Stimulated activated CD8-positive, alpha-beta memory T cell treated with anti-CD3 and anti-CD28 coated beads, Interleukin-15, amount 100 ng/mL, for 4 hours (primary cell): ENCODE results near the gene FTO.

ENCODE experiments used
- DNase-seq, 2 donors: peaks; one replicate each; pipeline ENCODE4 v3.0.0-alpha.2; 2020; ENCODE audit warnings: low read depth in 2 of 2

Gene FTO

DNA sequence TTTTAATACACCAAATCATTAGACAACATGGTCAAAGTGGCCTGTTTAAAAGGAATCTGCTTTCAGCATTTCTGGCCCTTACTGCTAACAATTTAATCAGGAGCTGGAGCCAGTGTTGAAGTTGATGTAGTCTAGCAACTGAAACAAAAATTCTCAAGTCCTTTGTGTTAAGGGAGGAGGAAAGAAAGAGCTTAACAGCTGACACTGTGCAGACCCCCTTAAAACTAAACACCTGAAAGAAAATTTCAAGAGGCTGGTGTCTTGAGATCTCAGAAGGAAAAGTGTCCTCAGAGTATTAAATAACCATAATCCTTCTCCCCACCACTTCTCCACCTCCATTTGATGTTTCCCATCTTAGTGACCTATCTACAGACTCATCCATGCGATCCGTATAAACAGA lies 232.1 kb downstream of the FTO start:
- DNase-seq: no peak

DNA sequence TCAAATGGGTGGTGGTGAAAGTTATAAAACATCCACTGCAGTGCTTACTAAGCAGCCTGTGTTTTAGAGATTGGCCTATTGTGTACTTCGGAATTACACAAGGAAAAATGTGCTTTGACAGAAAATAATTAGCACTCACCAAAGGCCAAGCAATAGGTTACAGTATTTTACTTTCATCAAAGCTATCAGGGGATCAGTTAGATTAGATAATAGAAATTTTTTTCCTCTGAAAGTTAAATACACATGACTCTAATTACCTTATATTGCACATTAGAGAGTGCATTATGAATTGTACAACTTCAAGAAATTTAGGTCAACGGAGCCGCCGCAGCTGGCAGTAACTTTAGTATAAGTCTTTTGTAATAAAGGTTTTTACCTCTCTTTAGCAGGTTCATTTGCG lies 232.6 kb downstream of the FTO start:
- DNase-seq: no peak

DNA sequence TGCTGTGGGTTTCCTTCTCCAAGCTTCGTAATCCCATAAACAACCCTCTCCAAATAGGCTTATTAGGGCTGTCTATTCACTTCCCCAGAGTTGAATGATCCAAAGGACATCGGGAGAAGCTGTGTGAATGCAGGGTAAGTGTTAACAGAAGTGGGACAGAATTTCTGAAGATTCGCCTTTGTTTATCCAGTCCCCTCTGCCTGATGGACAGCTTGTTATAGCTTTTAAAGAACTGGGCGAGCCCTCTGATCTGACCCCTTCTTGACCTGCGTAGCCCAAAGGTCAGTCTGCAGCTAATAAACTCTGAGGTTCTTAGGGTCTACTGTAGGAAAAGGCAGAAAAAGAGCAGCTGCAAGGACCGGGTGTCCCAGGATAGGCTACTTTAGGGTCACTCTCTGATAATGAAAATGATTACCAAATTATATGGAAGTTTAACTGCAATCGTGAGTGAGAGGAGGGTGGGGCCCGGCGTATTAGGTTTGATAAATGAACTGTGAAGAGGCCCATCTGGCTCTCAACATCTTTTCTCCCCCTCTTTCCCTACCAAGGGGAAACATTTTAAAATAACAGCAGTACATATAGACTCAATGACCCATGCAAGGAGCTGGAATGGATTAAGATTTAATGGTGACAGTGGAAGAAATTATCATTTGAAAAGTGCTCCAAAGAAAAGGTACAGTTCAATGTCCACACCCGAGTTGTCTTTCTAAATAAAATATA lies 233.4 kb downstream of the FTO start:
- no peak for DNase-seq

DNA sequence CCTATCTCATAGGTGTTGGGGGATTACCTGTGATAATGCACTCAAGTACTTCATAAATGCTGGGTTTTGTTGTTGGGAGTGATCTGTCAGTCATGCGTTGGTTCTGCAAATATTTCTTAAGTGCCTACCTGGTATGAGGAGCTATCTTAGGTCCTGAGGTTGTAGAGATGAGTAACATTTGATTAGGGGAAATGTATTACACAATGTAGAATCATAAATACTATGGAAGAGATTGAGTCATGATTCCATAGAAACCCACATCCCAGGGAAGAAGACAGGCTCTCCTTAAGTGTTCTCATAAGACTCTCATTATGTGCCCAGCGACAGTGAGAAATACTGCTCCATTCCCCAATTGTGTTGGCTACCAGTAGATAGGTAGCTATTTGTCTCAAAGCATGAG lies 240.1 kb downstream of the FTO start:
- DNase-seq: no peak

DNA sequence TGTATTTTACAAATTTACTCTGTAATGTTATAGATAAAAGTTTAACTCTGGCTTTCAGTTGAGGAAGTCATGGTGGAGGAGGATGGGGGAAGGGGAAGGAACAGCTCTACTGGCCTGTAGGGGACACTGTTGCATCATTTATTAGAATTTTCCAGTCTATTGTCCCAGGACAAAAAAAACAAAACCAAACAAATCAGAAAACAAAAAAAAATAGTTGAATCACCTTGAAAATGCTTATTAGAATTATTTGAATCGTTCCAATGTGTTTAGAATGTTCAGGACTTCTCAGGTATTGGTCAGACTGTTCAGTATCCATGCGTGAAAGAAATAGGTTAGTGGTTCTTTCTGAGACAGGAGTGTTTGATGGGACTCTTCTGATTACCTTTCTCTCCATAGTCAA lies 242.0 kb downstream of the FTO start:
- no peak for DNase-seq

DNA sequence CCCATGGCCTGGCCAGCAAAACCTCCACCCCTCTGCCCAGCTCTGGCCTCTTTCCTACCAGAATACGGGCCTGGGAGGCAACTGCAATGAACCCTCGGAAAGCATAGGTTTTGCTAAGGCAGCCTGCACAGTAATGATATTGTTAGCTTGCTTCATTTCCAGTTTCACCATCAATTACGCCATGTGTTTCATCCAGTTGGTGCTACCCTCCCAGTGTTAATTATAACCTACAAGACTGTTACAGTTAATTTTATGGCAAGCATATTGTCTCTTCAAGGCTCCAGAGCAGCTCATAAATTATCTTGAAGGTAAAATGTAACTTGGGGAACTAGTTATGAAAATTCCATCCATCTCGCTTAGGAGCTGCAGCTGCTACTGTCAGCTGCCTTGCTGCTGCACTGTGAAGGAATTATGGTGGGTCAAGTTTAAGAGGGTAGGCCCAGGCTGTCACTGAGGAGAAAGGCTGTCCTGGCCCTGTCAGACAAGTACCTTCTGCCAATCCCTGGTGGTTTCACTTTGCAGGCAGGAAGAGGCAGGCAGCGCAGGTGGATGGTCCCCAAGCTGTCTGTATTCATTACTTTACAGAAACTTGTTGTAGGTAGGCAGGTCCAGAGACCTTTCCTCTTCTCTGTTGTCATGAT lies 242.9 kb downstream of the FTO start:
- DNase-seq: no peak

DNA sequence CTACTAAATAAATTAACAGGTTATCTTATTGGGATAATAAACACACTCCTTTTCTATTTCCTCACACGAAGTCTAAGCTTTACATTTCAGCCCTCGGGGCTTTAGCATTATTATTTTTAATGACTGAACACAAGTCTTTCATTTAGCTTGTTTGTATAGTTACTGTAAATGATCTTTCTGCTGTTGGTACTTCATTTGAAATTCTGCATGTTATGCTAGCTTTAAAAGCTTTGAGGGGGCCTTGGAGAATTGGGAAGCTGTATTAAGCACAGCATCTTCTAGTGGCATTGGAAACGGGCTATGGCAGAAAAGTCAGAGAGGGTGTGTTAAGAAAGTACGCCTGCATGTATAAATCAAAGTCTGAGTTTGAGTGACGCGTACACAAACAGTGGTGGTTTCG lies 243.7 kb downstream of the FTO start:
- DNase-seq: no peak

DNA sequence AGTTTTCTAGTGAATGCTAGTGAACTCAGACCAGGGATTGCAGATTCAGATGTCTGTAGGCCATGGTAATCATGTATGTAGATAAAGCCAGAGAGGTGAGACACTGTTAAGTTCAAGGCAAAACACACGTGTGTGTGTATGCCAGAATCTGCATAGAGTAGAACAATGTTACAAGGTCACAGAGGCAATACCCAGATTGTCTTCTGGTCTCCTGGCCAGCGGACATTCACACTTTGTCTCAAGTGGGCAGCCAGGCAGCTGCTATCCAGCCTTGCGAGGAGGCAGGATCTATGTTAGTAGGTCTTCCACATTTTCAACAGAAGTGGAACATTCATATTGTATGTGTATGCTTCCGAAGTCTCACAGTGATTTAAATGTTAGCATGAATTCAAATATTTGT lies 244.4 kb downstream of the FTO start:
- no peak for DNase-seq

DNA sequence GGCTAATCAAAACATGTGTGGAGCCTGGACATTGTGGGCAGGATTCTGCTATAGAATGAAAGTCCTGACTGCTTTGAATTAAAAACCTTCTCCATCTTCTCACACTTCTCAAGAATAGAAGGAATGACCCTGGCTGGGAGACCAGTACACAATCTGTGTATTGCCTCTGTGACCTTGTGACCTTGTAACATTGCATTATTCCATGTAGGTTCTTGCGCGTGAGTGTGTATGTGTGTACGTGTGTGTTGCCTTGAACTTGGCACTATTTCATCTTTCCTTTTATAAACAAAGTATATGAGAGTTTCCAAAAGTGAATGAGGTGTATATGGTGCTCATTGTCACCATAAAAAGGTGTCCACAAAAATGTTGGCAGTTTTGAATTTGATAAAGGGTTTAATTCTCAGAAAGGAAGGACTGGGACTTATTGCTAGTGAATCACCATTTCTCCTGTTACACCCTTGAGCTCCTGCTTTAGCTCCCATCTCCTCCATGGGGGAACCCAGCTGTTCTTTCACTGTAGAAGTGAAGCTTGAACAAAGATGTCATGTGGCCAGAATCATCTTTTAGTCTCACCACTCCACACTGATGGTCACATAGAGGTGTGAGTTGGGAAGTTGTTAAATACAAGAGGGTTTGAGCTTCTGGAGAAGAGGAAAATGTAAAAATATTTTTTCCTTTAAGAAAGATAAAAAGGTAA lies 244.9 kb downstream of the FTO start:
- DNase-seq: no peak

DNA sequence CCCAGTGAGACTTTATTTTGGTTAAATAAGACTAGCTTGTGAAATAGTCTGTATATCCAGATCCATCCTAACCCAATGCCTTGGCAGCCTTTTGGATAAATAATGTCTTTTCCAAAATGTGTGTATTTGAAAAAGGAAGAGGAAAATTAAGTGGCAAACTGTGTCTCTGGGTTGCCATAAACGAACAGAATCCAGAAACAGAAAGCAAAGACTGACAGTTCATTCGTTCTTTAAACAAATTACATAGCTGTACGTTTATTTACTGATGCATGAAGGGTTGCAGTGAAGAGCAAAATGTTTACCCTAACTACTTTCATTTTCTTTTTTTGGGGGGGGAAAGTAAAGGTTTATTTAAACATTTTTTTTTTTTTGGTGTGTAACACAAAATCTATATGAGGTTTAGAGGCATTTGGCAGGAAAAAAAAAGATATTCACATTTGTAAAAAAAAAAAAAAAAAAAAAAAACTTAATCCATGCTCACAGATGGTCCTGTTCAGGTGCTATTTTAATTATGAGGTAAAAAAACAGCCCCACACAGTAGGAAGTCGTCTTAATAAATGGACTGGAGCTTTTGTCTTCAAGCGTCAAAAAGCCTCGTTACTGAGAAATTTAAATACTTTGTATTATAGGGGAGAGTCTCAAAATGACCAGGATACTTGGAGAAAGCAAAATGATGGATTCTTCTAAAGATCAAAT lies 245.9 kb downstream of the FTO start:
- no peak for DNase-seq

DNA sequence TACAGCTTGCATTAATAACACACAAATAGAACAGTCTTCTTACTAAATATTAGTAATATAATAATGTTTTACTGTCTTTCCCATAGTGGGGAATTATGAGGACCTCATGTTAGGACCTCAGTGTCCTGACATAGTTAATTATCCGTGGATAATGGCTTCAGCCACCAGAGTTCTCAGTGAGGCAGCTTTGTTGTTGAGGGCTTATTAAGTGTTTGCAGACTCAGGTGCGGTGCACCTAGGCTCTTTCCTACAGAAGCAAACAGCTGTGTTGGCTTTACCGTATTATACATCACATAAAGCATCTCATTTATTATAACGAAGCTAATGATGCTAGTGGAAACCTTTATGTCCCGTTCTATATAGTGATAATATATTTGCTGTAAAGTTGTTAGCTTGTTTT lies 246.7 kb downstream of the FTO start:
- no peak for DNase-seq

DNA sequence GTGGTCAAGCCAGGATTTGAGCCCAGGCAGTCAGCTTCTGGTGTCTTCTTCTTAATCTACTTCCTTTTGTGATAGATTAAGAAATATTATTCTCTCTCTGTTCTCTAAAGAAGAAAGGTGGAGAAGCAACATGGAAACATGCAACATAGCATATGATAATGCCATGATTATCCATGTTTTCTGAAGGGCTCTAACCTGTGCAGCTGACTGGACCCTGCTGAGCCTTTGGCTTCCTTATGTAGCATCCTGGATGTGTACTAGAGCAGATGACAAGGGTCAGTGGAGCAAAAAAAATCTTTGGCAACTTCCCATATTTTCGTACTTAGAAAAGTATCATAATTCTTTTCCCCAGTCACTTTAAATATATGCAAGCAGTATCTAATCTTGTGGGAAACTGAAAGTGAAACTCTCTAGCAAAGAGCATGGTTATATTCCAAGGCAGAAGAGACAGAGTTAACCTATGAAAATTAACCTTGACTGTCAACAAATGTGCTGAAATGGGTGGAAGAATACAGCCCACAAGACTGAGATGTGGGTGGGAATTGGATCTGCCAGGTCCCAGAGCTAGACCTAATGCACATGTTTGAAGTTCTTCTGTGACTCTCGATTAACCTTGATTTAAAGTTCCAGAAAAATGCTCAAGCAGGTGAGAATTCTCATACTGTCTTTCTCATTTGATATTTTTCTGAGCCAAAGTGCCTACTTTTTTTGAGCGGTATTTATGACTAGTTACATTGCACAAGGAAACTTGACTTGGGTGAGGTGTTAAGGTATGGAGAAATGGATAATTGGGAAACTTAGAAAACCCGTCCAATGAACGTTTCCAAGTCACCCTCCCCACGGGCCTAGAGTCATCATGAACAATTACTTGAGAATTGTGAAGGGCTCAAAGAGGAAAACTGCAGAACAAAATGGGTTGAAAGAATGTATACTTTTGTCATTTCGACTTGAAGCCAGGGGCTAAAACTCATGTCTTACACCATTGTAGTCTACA lies 248.6 kb downstream of the FTO start:
- no peak for DNase-seq

DNA sequence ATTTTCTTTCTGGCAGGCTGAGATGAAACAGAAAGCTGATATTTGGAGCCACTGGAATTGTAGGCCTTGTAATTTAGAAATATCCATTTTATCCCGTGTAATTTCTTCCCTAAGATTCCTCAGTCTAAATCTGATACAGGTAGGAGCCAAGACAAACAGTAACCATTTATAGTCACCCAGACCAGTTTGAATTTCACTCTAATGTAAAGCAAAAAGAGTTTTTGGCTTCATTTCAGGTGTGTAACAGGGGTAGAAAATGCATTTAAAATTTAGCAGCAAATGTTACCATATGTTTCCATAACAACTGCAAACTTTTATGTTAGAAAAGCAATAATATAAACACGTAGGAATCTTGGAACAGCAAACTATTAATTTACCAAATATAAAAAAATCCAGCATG lies 249.4 kb downstream of the FTO start:
- DNase-seq: no peak

DNA sequence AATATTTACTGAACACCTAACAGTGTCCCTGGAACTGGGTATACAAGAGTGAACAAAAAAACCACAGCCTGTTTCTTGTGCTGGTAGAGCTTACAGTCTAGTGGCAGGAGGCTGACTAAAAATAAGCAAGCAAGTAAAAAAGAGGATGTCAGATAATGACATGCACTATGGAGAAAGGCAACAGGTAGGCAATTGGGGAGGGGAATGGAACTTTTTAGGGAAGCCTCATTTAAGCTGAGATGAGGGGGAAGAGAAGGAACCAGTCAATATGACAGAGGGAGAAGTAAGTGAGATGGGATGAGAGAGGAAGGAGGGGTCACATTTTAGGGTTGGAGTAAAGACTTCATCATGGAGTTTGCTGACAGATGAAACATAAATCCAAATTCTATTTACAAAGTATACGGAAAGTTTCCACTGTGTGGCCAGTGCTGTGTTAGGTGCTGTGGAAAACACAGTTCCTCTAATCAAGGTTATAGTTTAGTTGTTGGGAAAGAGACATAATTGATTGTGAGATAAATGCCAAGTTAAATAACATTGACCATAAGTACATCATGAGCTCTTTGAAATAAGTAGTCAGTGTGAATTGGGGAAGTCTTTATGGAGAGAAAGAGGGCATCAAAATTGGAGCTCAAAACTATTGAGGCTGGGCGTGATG lies 251.4 kb downstream of the FTO start:
- no peak for DNase-seq

DNA sequence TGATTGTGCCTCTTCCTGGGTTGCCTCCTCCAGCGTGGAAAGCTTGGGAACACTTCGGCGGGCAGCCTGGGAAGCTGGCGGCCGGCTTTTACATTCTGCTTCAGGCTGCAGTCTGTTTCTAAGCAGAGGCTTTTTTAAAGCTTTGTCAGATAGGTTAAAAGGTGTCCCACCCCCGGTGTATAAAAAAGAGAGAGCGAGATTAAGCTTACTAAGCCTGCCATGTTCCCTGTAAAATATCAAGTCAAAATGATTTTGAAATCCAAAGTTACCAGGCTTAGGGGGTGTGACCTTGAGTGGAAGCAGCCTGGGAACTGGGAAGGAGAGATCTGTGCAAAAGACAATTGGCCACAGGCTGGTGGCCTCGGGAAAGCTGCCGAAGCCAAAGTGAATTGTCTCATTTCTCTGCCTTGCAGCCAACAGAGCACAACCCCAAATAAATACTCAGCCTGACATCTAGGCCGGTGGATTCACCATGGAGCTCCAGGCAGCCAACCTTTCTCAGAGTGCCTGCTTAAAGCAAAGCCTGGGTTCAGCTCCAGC lies 254.5 kb downstream of the FTO start:
- no peak for DNase-seq

DNA sequence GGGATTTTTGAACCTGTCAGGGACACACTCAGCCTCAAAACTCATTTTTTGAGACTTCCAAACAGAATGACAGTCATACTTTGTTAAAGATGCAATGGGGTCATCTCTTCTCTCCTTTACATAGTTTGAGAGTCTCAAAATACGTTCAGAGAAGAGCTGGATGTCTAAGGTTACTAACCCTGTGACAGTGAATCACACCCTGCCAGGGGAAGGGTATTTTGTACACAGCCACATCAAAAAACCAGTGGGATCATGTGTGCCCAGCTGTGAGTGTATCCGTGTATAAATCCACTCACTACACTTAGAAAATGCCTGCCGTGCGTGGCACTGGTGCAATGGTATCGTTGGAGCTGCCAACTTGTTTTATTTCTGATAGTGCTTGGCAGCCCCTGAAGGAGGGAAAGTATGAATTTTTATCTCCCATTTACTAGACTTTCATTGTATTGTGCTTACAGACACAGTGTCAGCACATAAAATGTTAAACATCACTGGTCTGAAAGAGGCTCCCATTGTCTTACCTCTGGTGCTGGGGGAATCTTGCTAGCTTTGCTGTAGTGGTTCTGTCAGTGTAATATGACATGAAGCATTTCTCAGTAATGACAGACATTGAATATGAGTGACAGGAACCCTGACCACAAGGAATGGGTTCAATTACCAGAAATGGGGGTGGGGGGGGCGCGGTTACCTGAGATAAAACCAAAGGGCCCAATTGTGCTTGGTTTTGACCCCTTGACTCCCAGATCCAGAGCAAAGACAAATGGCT lies 256.3 kb downstream of the FTO start:
- no peak for DNase-seq

DNA sequence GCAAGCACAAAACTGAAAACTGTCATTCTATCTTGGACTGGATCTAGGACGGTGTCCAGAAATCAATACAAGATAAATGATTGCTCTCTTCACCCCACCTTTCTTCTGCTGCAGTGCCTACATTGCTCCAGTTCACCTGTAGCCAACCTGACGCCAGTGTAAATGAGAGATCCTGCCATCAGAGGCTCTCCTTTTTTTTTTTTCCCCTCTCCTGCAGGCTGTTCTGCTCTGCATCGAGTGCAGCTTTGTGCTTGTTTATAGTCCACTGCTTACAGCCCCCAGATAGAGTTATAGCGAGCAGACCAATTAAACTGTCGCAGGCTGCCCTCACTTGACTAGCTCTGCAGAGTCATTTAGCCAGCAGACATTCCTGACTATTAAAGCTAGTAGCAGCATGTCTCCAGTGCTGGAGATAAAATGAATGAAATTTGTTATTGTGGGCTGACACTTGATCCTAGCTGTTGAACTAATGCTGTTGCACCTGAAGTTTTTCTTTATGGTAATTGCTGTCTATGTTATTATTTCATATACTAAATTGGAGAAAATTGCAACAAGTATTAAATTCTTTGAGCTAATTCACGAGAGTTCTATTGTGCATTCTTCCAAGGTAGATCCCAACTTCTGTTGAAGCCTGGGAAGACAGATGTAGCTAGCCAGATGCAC lies 257.1 kb downstream of the FTO start:
- DNase-seq: no peak

DNA sequence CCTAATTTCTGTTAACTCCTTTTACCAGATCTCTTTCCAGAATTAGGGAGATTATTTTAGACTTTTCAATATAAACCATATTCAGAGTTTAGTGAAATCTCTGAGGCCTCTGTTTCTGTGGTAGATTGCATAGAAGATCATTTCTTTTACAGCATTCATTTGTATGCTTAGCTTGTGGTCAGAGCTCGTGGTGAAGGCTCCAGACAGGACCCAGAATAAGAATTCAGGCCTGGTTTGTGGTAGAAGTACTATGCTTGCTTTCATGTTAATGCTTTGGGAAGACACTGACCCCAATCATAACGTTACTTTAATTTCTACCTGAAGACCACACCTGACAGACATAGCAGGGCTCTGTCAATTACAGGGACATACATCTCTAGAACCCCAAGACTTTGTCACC lies 258.1 kb downstream of the FTO start:
- no peak for DNase-seq

DNA sequence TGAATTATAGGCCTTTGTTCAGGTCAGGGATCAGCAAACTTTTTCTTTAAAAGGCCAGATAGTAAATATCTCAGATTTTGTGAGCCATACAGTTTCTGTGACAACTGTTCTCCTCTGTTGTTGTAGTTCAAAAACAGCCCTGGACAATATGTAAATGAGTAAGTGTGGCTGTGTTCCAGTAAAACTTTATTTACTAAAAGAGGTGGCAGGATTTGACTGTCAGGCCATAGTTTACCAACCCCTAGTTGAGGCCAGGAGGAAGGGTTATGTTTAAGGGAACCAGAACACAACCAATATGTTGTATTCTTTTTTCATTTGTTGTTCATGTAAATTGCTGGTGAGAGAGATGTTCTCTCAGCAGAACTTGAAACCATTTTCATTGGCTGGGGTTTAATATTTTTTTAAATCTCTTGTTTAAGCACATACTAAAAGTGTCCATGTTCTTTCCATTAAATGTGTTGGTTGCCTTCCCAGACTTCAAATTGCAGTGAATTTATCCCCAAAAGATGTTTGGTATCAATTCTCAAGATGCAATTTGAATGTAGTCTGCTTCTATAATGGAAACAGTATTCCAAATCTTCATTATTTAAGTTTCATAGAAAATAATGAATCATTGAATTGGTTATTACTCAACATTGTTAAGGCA lies 260.3 kb downstream of the FTO start:
- DNase-seq: no peak
